Stimulated activated naive B cell treated with anti-CD40 and anti-IgM and Interleukin-4, amounts not matched to agents 10 μg/mL and 1 μg/mL and 100 μg/mL, for 72 hours (primary cell): ENCODE results near the gene CMTR1.
"Not testable (repeated sequence)": the region's sequence is repeated elsewhere in the genome, so short reads cannot be mapped to it uniquely, and the experiment has no call there.

ENCODE experiments used
- ATAC-seq, 2 donors: fragments of 150-1000 bp; cut with Tn5 transposase; replicated peaks; 2 replicates each; pipeline ENCODE4 v1.10.0; 2021; ENCODE audit warnings: moderate library complexity in 1 of 2
- DNase-seq: peaks from one replicate; pipeline ENCODE4 v3.0.0; 2021
- H3K27ac Mint-ChIP-seq: one replicate; pipeline ENCODE4 v1.8.0; 2022; ENCODE audit warnings: mild to moderate bottlenecking, mixed read lengths
- H3K27me3 Mint-ChIP-seq, 2 donors: one replicate each; pipeline ENCODE4 v1.8.0; 2022; ENCODE audit warnings: mixed read lengths in 2 of 2
- H3K36me3 Mint-ChIP-seq, 2 donors: one replicate each; pipeline ENCODE4 v1.8.0; 2022; ENCODE audit warnings: mixed read lengths in 2 of 2, mild to moderate bottlenecking in 1 of 2
- H3K4me1 Mint-ChIP-seq, 2 donors: one replicate each; pipeline ENCODE4 v1.8.0; 2022; ENCODE audit warnings: mixed read lengths in 2 of 2, mild to moderate bottlenecking in 1 of 2
- H3K4me3 Mint-ChIP-seq, 2 donors: one replicate each; pipeline ENCODE4 v1.8.0; 2022; ENCODE audit warnings: mild to moderate bottlenecking in 2 of 2, mixed read lengths in 2 of 2, moderate library complexity in 1 of 2
- H3K9me3 Mint-ChIP-seq, 2 donors: one replicate each; pipeline ENCODE4 v1.8.0; 2022; ENCODE audit warnings: mixed read lengths in 2 of 2, mild to moderate bottlenecking in 1 of 2

CMTR1 gene

GRCh38 chr6:37432916-37433656 lies at the start of gene CMTR1:
CMTR1 (plus strand) TSS chr6:37433221; CDS start chr6:37435630, 2,409 bp downstream.
- peak within 1 kb of the TSS; percentile 97 for H3K27ac Mint-ChIP-seq
- H3K9me3 Mint-ChIP-seq: peaks cover 2 to 6% of the 10 kb centered on the region in 2 donors
- H3K36me3 Mint-ChIP-seq: peaks cover 16 to 25% of the 10 kb centered on the region in 2 donors
- ATAC-seq (peak; percentile 91 to 93), DNase-seq (peak; percentile 99)
- peaks cover 15 to 35% of the 10 kb centered on the region in 2 donors for H3K4me1 Mint-ChIP-seq
- H3K4me3 Mint-ChIP-seq: peak within 1 kb of the TSS; percentile 95 to 96
- peaks cover 4 to 11% of the 10 kb centered on the region in 2 donors for H3K27me3 Mint-ChIP-seq

GRCh38 chr6:37388578-37388977 lies 44.4 kb upstream of the CMTR1 start:
- Mint-ChIP-seq H3K9me3 (no peaks in the 10 kb centered on the region), H3K27ac (no peak overlapping the region)

GRCh38 chr6:37389857-37390256 lies 43.2 kb upstream of the CMTR1 start:
- H3K36me3 Mint-ChIP-seq: peaks cover 6 to 8% of the 10 kb centered on the region in 2 donors
- DNase-seq (no peak), ATAC-seq (no peak)
- H3K27ac Mint-ChIP-seq: no peak overlapping the region
- no peak overlapping the region for H3K4me3 Mint-ChIP-seq
- H3K27me3 Mint-ChIP-seq: no peaks in the 10 kb centered on the region
- H3K9me3 Mint-ChIP-seq: no peaks in the 10 kb centered on the region
- no peaks in the 10 kb centered on the region for H3K4me1 Mint-ChIP-seq

More at GRCh38 chr6:37388578-37388977, 44.4 kb upstream of the CMTR1 start:
- H3K4me1 Mint-ChIP-seq: no peaks in the 10 kb centered on the region
- ATAC-seq: no peak
- no peaks in the 10 kb centered on the region for H3K27me3 Mint-ChIP-seq
- H3K36me3 Mint-ChIP-seq: peaks cover 7 to 12% of the 10 kb centered on the region in 2 donors
- H3K4me3 Mint-ChIP-seq: no peak overlapping the region
- no peak for DNase-seq

DNA sequence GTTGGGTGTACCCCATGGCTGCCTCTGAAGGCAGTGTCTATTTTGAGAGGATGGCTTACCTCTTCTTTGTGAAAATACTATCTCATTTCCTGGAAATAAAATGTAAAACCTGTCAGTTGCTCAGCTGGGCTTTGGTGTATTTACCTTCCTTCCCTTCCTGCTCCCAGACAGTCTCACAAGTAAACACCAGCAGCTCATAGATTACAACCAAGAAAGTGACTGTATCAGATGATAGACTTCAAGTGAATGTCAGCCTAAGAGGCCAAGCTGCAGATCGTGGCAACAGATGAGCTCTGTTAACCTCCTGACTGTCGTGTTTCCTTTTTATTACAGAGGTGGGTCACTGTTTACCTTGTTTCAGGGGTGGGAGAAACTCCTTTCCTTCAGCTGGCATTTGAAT lies 41.9 kb upstream of the CMTR1 start:
- H3K4me3 Mint-ChIP-seq: no peak overlapping the region
- H3K27ac Mint-ChIP-seq: no peak overlapping the region
- H3K4me1 Mint-ChIP-seq: no peaks in the 10 kb centered on the region
- H3K9me3 Mint-ChIP-seq: no peaks in the 10 kb centered on the region
- H3K27me3 Mint-ChIP-seq: no peaks in the 10 kb centered on the region
- peaks cover 4 to 8% of the 10 kb centered on the region in 2 donors for H3K36me3 Mint-ChIP-seq
- DNase-seq (no peak), ATAC-seq (no peak)

GRCh38 chr6:37392821-37393220 lies 40.2 kb upstream of the CMTR1 start:
- ATAC-seq (no peak), DNase-seq (no peak)
- no peak overlapping the region for H3K27ac Mint-ChIP-seq
- no peaks in the 10 kb centered on the region for H3K4me1 Mint-ChIP-seq
- no peaks in the 10 kb centered on the region for H3K9me3 Mint-ChIP-seq
- H3K4me3 Mint-ChIP-seq: no peak overlapping the region
- peaks cover 4 to 5% of the 10 kb centered on the region in 2 donors for H3K36me3 Mint-ChIP-seq
- no peaks in the 10 kb centered on the region for H3K27me3 Mint-ChIP-seq

GRCh38 chr6:37393381-37393929 lies 39.6 kb upstream of the CMTR1 start:
- no peak for ATAC-seq
- no peak overlapping the region for H3K27ac Mint-ChIP-seq
- no peaks in the 10 kb centered on the region for H3K4me1 Mint-ChIP-seq
- DNase-seq: no peak
- peaks cover 4 to 5% of the 10 kb centered on the region in 2 donors for H3K36me3 Mint-ChIP-seq
- no peaks in the 10 kb centered on the region for H3K9me3 Mint-ChIP-seq
- H3K4me3 Mint-ChIP-seq: no peak overlapping the region
- H3K27me3 Mint-ChIP-seq: no peaks in the 10 kb centered on the region

- H3K36me3 Mint-ChIP-seq: peaks cover 2 to 5% of the 10 kb centered on the region in 2 donors
- no peaks in the 10 kb centered on the region for H3K9me3 Mint-ChIP-seq
- H3K4me1 Mint-ChIP-seq: no peaks in the 10 kb centered on the region
- no peak overlapping the region for H3K4me3 Mint-ChIP-seq
- ATAC-seq (no peak), DNase-seq (no peak)
- no peaks in the 10 kb centered on the region for H3K27me3 Mint-ChIP-seq
- no peak overlapping the region for H3K27ac Mint-ChIP-seq
Measured at GRCh38 chr6:37396571-37397180, 36.3 kb upstream of the CMTR1 start.

GRCh38 chr6:37399131-37399530 lies 33.9 kb upstream of the CMTR1 start:
- DNase-seq: no peak
- no peak overlapping the region for H3K4me3 Mint-ChIP-seq
- no peak overlapping the region for H3K27ac Mint-ChIP-seq
- no peaks in the 10 kb centered on the region for H3K9me3 Mint-ChIP-seq
- H3K36me3 Mint-ChIP-seq: peaks cover 0 to 8% of the 10 kb centered on the region in 2 donors
- H3K4me1 Mint-ChIP-seq: no peaks in the 10 kb centered on the region
- peaks cover 0 to 4% of the 10 kb centered on the region in 2 donors for H3K27me3 Mint-ChIP-seq
- no peak for ATAC-seq

- Mint-ChIP-seq H3K27ac (no peak overlapping the region), H3K36me3 (peaks cover 1 to 8% of the 10 kb centered on the region in 2 donors), H3K9me3 (no peaks in the 10 kb centered on the region), H3K4me3 (no peak overlapping the region), H3K27me3 (peaks cover 0 to 4% of the 10 kb centered on the region in 2 donors), H3K4me1 (no peaks in the 10 kb centered on the region)
- ATAC-seq: no peak
- no peak for DNase-seq
Measured at GRCh38 chr6:37399795-37400490, 33.1 kb upstream of the CMTR1 start.

- not testable (repeated sequence) for H3K4me3 Mint-ChIP-seq, H3K27ac Mint-ChIP-seq, H3K36me3 Mint-ChIP-seq, H3K27me3 Mint-ChIP-seq, DNase-seq, H3K4me1 Mint-ChIP-seq, H3K9me3 Mint-ChIP-seq, ATAC-seq
Measured at GRCh38 chr6:37401658-37402057, 31.4 kb upstream of the CMTR1 start.

DNA sequence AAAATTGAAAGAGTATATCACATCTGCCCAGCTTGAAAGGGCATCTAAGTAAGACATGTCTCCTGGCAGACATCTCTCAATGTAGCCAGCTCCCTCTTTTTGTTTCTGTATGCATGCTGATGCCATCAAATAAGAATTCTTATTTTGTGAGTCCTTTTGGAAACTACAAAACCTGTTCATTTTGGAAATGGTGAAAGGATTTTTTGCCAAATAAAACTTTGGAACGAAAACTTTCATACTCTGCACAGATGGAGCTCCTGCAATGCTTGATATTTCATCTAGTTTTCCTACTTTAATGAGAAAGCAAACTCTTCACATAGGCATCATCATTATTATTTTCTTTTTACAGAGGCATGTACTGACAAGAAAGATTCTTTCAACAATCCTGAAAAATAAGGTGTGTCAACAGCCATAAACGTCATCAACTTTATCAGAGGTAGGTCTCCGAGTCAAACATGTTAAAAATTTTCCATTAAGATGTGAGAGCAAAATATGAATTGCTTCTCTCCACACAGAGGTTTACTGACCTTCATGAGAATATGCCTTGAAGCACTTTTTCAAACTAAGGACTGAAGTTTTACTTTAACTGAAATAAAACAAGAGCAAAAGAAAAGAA lies 26.2 kb upstream of the CMTR1 start:
- no peaks in the 10 kb centered on the region for H3K4me1 Mint-ChIP-seq
- H3K4me3 Mint-ChIP-seq: no peak overlapping the region
- ATAC-seq (no peak), DNase-seq (no peak)
- no peak overlapping the region for H3K27ac Mint-ChIP-seq
- peaks cover 1 to 3% of the 10 kb centered on the region in 2 donors for H3K36me3 Mint-ChIP-seq
- H3K27me3 Mint-ChIP-seq: peaks cover 4% of the 10 kb centered on the region in 2 donors
- no peaks in the 10 kb centered on the region for H3K9me3 Mint-ChIP-seq

DNA sequence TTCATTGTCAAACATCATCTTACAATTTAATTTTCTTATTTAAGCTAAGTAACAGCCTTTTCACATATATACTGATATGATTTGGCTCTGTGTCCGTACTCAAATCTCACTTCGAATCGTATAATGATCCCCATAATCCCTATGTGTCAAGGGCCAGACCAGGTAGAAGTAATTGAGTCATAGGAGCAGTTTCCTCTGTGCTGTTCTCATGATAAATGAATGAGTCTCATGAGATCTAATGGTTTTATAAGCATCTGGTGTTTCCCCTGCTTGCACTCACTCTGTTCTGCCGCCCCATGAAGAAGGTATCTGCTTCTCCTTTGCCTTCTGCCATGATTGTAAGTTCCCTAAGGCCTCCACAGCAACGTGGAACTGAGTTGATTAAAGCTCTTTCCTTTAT lies 25.1 kb upstream of the CMTR1 start:
- no peaks in the 10 kb centered on the region for H3K9me3 Mint-ChIP-seq
- H3K36me3 Mint-ChIP-seq: peaks cover 1 to 3% of the 10 kb centered on the region in 2 donors
- H3K27me3 Mint-ChIP-seq: peaks cover 4% of the 10 kb centered on the region in 2 donors
- H3K4me1 Mint-ChIP-seq: no peaks in the 10 kb centered on the region
- no peak for DNase-seq
- H3K4me3 Mint-ChIP-seq: no peak overlapping the region
- no peak for ATAC-seq
- peak overlapping the region; percentile 31 for H3K27ac Mint-ChIP-seq

DNA sequence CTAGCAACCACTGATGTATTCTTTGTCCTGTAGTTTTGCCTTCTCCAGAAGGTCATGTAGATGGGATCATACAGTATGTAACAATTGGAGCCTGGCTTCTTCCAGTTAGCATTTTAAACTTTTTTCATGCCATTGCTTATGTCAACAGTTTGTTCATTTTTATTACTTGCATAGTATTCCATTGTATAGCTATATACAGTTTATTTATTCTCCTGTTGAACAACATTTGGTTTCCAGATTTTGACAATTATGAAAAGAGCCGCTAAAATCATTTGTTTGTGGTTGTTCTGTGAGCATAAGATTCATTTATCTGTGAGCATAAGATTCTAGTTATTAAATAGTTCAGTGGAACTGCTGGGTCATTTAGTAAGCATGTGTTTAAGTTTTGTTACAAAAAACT lies 23.5 kb upstream of the CMTR1 start:
- Mint-ChIP-seq H3K4me1 (no peaks in the 10 kb centered on the region), H3K36me3 (peaks cover 0 to 1% of the 10 kb centered on the region in 2 donors), H3K27ac (no peak overlapping the region), H3K4me3 (no peak overlapping the region), H3K27me3 (peaks cover 1 to 4% of the 10 kb centered on the region in 2 donors), H3K9me3 (no peaks in the 10 kb centered on the region)
- no peak for ATAC-seq
- DNase-seq: no peak

DNA sequence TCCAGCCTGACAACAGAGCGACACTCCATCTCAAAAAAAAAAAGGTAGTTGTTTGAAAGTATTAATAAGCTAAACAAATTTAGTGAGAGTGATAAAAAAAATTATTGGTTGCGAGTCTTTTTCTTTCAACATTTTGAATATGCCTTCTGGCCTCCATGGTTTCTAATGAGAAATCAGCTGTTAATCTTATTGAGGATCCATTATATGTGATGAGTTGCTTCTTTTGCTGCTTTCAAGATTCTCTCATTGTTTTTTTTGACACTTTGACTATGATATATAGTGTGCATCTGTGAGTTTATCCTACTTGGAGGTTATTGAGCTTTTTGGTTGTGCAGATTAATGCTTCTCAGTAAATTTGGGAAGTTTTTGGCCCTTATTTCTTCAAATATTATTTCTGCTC lies 15.6 kb upstream of the CMTR1 start:
- Mint-ChIP-seq H3K9me3 (peaks cover 0 to 3% of the 10 kb centered on the region in 2 donors), H3K27me3 (peaks cover 0 to 17% of the 10 kb centered on the region in 2 donors), H3K27ac (no peak overlapping the region), H3K4me3 (no peak overlapping the region), H3K36me3 (no peaks in the 10 kb centered on the region), H3K4me1 (no peaks in the 10 kb centered on the region)
- DNase-seq (no peak), ATAC-seq (no peak)
